GM18909 (cell line): ENCODE data around the gene RETREG1.
"Not testable (repeated sequence)": the region's sequence is repeated elsewhere in the genome, so short reads cannot be mapped to it uniquely, and the experiment has no call there.

Experiments
- ATAC-seq: cut with Tn5 transposase; IDR thresholded peaks from one replicate; pipeline ENCODE4 v1.9.1; 2021; ENCODE audit warnings: mild to moderate bottlenecking; ENCODE audit not compliant: unreplicated experiment, poor library complexity

RETREG1 gene

DNA sequence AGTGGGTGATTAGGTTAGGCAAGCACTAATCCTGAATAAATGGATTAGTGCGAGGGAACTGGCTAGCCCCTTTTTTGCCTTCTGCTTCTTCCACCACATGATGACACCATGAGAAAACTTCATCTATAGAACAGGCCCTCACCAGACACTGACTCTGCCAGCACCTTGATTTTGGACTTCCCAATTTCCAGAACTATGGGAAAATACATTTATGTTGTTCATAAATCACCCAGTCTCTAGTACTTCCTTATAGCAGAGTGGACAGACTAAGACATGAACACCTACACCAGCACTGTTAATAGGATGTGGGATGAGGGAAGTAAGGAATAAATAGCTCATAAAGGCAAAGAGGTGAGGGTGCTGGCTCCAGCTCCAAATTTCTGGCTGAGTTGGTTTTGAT, 152.6 kb downstream of the RETREG1 start:
- ATAC-seq: no peak

DNA sequence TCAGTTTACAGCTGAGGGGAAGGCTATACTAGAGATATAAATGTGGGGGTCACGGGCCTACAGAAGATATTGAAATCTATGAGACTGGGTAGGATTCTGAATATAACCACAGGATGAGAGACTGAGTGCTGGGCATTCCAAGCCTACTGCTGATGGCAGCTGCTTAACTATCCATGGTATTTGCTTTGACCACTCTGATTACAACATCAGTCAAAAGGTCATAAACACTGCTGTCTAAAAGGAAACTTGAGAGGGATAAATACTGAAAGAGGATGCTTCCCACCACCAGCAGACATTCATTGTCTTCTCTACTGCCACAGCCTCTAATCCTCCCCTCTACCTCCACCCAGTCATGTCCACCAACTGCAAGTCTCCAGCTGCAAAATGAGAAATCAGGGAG, 155.0 kb downstream of the RETREG1 start:
- no peak for ATAC-seq

GRCh38 chr5:16461026-16461425, 155.8 kb downstream of the RETREG1 start:
- ATAC-seq: no peak

GRCh38 chr5:16459451-16459850, 157.3 kb downstream of the RETREG1 start:
- no peak for ATAC-seq

DNA sequence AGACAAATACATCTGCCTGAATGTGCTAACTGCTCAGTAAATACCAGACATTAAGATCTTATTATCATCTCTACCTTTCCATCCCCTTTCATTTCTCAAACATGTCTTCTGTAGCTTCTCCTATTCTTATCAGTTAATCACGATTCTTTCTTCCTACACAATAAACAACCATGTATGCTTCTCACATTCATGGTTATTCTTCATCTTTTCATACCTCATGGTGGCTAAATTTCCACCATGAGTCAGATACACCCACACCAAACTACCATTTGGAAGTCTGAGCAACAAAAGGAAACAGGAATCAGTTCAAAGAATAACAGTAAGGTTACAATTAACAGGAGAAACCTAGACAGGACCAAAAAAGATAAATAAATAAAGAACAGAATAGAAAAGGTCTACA, 158.9 kb downstream of the RETREG1 start:
- no peak for ATAC-seq

GRCh38 chr5:16457451-16457850, 159.3 kb downstream of the RETREG1 start:
- ATAC-seq: no peak

GRCh38 chr5:16456103-16456832, 160.5 kb downstream of the RETREG1 start:
- ATAC-seq: peak; percentile 70

GRCh38 chr5:16455668-16456067, 161.1 kb downstream of the RETREG1 start:
- no peak for ATAC-seq

GRCh38 chr5:16454686-16455085, 162.1 kb downstream of the RETREG1 start:
- ATAC-seq: no peak

- ATAC-seq: no peak
Measured at GRCh38 chr5:16453609-16454008, 163.2 kb downstream of the RETREG1 start.

DNA sequence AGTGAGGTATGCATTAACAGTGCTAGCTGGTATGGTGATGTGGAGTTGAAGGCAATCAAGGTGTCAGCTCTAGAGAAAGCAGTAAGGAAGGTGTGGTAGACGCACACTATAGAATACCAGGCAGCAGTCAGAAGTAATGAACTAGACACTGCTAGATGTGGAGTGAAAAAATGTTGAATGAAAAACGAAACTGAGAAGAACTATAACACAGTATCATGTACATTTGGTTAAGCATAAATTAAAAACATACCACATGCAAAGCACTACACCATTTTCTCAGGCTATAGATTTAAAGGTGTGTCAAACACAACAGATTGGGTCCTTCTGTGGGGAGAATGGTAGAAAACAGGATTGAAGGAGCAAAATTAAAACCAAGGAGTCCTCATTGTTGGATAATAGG, 166.6 kb downstream of the RETREG1 start:
- no peak for ATAC-seq

DNA sequence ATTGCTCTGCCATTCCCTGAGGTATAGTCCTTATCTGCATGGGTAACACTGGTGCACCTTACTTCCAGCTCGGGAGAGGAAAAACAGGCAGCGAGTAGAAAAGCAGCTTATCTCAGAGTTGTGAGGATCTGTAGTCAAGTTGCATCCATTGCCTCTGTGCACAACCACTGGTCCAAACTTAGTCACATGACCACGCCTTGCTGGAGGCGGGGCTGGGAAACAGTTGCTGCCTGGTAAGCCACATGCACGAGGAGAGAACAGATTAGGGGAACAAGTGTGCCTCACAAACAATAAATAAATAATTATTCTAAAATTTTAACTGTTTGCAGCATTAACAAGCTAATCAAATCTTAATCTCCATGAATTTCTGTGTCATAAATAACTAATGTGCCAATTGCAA, 169.8 kb downstream of the RETREG1 start:
- no peak for ATAC-seq

DNA sequence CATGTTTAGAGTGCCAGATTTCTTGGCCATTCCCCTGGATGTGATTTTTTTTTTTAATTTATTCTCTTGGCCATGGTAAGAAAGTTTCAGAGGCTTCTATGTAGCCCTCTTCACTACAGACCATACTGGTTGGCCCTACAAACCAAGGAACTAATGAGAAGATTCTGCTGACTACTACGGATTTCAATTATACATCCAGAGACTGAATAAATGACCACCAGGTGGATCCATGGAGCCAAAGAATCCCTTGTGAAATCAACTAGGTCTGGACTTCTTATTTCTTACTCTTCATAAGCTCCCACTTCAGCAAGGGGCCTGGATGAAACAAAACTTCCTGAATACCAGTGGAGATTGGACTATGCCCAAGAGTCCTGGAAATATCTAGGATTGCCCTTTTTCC, 178.8 kb downstream of the RETREG1 start:
- no peak for ATAC-seq

GRCh38 chr5:16436065-16436682, 180.6 kb downstream of the RETREG1 start:
- not testable (repeated sequence) for ATAC-seq

GRCh38 chr5:16431490-16431889, 185.3 kb downstream of the RETREG1 start:
- no peak for ATAC-seq

DNA sequence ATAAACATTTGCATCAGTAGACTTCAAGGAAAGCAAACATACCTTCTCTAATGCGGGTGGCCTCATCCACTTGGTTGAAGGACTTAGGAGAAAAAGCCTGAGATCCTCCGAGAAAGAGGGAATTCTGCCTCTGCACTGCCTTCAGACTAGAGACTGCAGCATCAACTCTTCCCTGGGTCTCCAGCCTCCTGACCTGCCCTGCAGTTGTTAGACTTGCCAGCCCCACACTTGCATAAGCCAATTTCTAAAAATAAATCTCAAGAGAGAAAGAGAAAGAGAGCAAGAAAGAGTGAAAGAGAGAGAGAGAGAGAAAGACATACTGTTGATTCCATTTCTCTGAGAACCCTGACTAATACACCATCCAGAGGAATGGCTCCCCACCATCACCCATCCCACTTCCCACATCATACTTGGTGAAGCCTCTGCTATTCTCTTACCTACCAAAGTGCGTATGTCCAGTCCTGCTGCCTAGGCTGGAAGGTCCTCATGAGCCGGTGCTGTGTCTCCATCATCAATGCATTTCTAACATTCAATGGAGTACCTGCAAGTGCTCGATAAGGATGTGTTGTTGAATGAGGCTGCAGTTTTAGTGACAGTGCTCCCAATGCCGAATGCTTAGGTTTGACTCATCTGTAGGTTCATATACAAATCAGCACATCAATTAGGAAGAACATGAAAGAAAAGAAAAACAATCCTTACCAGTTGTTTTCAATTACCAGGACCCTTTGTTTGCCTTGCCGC, 186.3 kb downstream of the RETREG1 start:
- ATAC-seq: no peak

DNA sequence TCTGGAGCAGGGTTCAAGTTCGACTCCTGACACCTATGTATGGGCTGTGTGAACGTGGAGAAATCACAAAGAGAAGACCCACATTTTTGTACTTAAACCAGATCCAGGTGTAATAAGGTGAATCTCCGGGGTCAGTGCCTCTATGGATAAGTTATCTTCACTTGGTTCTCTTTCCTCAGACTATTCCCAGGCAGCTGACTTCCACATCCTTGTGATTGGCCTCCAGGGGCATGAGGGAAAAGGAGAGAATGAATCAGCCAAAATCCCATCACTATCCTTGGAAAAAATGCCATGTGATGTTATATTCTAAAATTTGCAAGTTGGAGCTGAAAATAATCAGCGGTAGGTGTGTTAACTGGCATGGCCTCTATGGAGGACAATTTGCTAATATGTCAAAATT, 188.4 kb downstream of the RETREG1 start:
- ATAC-seq: no peak

DNA sequence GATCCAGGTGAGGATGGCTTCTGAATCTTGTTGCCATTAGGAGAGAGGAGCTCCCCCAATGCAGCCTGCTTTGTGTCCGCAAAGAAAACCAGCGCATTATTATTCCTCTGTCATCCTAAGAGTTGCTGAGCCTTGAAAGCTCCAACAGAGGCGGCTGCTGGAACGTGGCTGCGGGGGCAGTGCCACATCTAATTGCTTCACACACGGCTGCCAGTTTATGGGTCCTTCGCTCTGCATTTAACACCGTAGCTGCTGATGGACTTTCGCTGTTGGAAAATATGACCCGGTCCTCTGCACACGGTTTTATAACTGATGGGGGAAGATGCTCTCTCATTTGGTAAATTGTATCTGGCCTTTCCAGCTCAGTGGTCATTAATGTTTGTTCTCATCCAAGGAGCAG, 189.2 kb downstream of the RETREG1 start:
- no peak for ATAC-seq
